Measurements from ENCODE around the gene ERP29. TPM values are rescaled to one million over a fixed set of nuclear protein-coding genes. Genes with fewer than 3 reads are reported as not detected.
A peak's percentile ranks its signal among the peaks of the same experiment; 100 is the strongest.

Gene ERP29
- total and polyA plus RNA-seq, 4 donors: 60.9 to 150 (median 115) TPM

DNA sequence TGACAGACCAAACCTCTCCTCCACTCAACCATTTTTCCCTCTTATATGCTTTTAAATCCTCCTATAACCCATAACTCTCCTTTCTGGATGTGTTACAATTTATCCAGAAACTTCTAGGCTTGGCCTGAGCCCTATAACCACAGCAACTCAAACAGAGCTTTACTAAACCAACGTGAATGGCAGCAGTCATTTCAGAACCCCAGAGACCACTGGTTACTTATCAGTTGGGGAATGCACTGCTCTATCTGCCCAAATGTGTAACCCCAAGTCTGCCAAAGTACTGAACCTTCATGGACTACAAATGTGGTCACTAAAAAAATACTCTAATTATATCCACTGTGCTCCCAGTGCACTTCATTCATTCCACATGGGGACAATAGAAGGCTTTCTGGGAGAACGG is 53.3 kb downstream of the ERP29 start:
- no peak overlapping the region for H3K4me3 ChIP-seq
- TF ChIP-seq, protein P1, sequence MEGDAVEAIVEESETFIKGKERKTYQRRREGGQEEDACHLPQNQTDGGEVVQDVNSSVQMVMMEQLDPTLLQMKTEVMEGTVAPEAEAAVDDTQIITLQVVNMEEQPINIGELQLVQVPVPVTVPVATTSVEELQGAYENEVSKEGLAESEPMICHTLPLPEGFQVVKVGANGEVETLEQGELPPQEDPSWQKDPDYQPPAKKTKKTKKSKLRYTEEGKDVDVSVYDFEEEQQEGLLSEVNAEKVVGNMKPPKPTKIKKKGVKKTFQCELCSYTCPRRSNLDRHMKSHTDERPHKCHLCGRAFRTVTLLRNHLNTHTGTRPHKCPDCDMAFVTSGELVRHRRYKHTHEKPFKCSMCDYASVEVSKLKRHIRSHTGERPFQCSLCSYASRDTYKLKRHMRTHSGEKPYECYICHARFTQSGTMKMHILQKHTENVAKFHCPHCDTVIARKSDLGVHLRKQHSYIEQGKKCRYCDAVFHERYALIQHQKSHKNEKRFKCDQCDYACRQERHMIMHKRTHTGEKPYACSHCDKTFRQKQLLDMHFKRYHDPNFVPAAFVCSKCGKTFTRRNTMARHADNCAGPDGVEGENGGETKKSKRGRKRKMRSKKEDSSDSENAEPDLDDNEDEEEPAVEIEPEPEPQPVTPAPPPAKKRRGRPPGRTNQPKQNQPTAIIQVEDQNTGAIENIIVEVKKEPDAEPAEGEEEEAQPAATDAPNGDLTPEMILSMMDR (IDR thresholded peaks at IDR 0.05; ENCODE audit: control extremely low read depth, extremely low read depth): no peak
- DNase-seq (no peak), ATAC-seq (ENCODE audit: insufficient read depth, low FRiP score) (no peak)
- peaks cover 28 to 42% (median 39%) of the 10 kb centered on the region in 4 donors for H3K36me3 ChIP-seq (ENCODE audit: control insufficient read depth in 4 of 4, insufficient read depth in 4 of 4, low read length in 4 of 4)
- H3K4me1 ChIP-seq (ENCODE audit: control insufficient read depth in 5 of 5, insufficient read depth in 5 of 5, low read length in 5 of 5): no peaks in the 10 kb centered on the region
- no peaks in the 10 kb centered on the region for H3K9me3 ChIP-seq (ENCODE audit: control insufficient read depth in 4 of 4, insufficient read depth in 3 of 4, low read length in 3 of 4)
- H3K9ac ChIP-seq (ENCODE audit: insufficient read depth in 1 of 2, low read length in 2 of 2): no peak overlapping the region
- WGBS, 2 donors: 92 to 96% methylated on average over 2 of the region's 2 CpGs
- no peaks in the 10 kb centered on the region for H3K27me3 ChIP-seq (ENCODE audit: control insufficient read depth in 3 of 3, insufficient read depth in 3 of 3, low read length in 2 of 3)
- peak overlapping the region in 1 of 2 donors; percentile 39 for H3K27ac ChIP-seq (ENCODE audit: low read depth in 1 of 2, low read length in 1 of 2)

Small RNAs within 50 kb of the gene (small RNA-seq; reads per million reads assigned to genes)
- gene AC004024.1 (ENCODE audit: low replicate concordance): not detected
- gene MIR3657 (ENCODE audit: low replicate concordance): not detected
- gene RF00019 (ENCODE audit: low replicate concordance): not detected

Other genes with a start within 250 kb of the ERP29 start
- gene ALDH2, start 246.5 kb upstream of the ERP29 start, total RNA-seq: 100 to 1,000 TPM in 1 of 2 donors, 10 to 100 TPM in 1; 48.5 to 324 TPM
- 100 to 1,000 TPM; 157 to 158 TPM for gene ALDH2, start 246.5 kb upstream of the ERP29 start, polyA plus RNA-seq
- gene MAPKAPK5, start 171.2 kb upstream of the ERP29 start, total RNA-seq: 10 to 100 TPM; 46.0 to 46.3 TPM
- 10 to 100 TPM; 15.4 to 28.4 TPM for gene MAPKAPK5, start 171.2 kb upstream of the ERP29 start, polyA plus RNA-seq
- gene TMEM116, start 261 bp upstream of the ERP29 start, total RNA-seq: 10 to 100 TPM; 17.1 to 40.1 TPM
- 10 to 100 TPM; 10.5 to 12.2 TPM for gene TMEM116, start 261 bp upstream of the ERP29 start, polyA plus RNA-seq
- 10 to 100 TPM; 32.2 to 38.5 TPM for gene NAA25, start 95.4 kb downstream of the ERP29 start, total RNA-seq
- 1 to 10 TPM; 6.2 to 6.7 TPM for gene NAA25, start 95.4 kb downstream of the ERP29 start, polyA plus RNA-seq
- 10 to 100 TPM; 37.1 to 43.1 TPM for gene TRAFD1, start 112.1 kb downstream of the ERP29 start, total RNA-seq
- 10 to 100 TPM; 16.9 to 38.5 TPM for gene TRAFD1, start 112.1 kb downstream of the ERP29 start, polyA plus RNA-seq

Measured in lung (tissue), 13 donors.